ENCODE measurements around the gene ALX4.
A peak's percentile ranks its signal among the peaks of the same experiment; 100 is the strongest.

Gene ALX4

DNA sequence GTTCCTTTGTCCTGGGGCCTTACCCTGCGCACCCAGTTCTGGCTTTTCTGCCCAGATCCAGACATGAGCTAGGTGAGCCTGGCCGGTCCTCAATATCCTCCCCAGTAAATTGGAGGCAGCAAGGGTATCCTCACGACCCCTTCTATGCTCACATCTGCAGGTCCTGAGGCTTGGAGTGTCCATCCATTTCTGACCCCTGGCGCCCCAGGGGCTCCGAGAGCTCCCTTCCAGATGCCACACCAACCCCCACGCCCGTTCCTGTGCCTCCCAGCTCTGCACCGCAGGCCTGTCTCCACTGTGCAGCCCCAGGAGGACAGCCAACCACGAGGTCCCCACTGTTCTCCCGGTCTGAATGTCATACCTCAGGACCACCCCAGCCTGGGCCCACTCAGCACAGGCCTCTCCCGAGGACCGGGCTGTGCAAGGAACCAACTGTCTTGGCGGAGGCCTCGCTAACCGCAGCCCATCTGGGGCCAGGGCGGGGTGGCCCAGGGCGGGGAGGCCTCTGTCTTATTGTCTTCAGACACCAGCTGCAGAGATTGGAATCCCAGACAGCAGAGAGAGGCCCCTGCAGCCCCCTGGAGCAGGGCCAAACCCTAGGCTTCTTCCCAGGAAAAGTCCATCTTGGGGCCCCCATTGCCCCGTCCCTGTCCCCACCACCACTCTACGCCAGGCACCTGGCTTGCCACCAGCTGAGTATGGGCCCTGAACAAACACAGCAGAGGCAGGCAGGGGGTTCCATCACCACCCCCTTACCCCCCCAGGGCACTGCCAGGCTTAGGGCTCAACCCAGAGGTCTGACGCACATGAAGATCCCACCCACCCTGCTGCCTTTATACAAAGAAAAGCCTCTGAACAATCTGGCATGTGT is 39.3 kb downstream of the ALX4 start:
- Histone ChIP-seq H3K14ac (ENCODE audit: low read length) (no peak overlapping the region), H4K8ac (ENCODE audit: low read depth, low read length) (no peak overlapping the region), H3K27ac (replicated peaks; ENCODE audit: low read length) (no peak overlapping the region), H2AFZ (ENCODE audit: low read length) (no peak overlapping the region), H3K4me3 (ENCODE audit: low read length in 2 of 2) (no peak overlapping the region), H2AK5ac (ENCODE audit: low read depth, low read length) (peak overlapping the region; percentile 90), H3K4ac (ENCODE audit: low read length) (no peak overlapping the region), H3K4me2 (ENCODE audit: insufficient read depth, low read length, poor library complexity, severe bottlenecking) (no peak overlapping the region), H3K79me1 (ENCODE audit: low read depth, low read length) (no peaks in the 10 kb centered on the region), H3K27me3 (ENCODE audit: control insufficient read depth in 3 of 3, insufficient read depth in 3 of 3, low read depth in 1 of 3, low read length in 3 of 3) (peaks cover 0 to 5% (median 0%) of the 10 kb centered on the region in 3 experiments), H2BK120ac (ENCODE audit: low read depth, low read length) (peak overlapping the region; percentile 47), H3K9me3 (replicated peaks in 1 of 2; ENCODE audit: control insufficient read depth in 2 of 2, insufficient read depth in 1 of 2, low read depth in 1 of 2, low read length in 2 of 2) (peaks cover 0 to 2% of the 10 kb centered on the region in 2 donors), H3K18ac (ENCODE audit: low read length) (peak overlapping the region; percentile 71), H2BK5ac (ENCODE audit: low read length) (peak overlapping the region; percentile 20), H2BK15ac (ENCODE audit: low read length) (peak overlapping the region; percentile 51), H3K36me3 (replicated peaks in 1 of 2; ENCODE audit: control insufficient read depth in 2 of 2, insufficient read depth in 2 of 2, low read length in 2 of 2) (peaks cover 0 to 1% of the 10 kb centered on the region in 2 donors), H3K4me1 (ENCODE audit: control insufficient read depth in 2 of 2, insufficient read depth in 1 of 2, low read depth in 1 of 2, low read length in 2 of 2) (peaks cover 0 to 8% of the 10 kb centered on the region in 2 donors), H3K9ac (ENCODE audit: low read depth, low read length, poor library complexity) (peak overlapping the region; percentile 64), H2BK12ac (ENCODE audit: low read length) (peak overlapping the region; percentile 48), H3K23ac (ENCODE audit: low read depth, low read length, poor library complexity) (no peak overlapping the region), H4K91ac (ENCODE audit: low read depth, low read length, poor library complexity) (no peak overlapping the region)
- no CpG with 5 or more reads among the region's 20 CpGs for WGBS, 2 donors (ENCODE audit: extremely low coverage in 2 of 2, insufficient read length in 2 of 2, insufficient replicate concordance in 1 of 2)
- no peak for DNase-seq (ENCODE audit: low spot score)

DNA sequence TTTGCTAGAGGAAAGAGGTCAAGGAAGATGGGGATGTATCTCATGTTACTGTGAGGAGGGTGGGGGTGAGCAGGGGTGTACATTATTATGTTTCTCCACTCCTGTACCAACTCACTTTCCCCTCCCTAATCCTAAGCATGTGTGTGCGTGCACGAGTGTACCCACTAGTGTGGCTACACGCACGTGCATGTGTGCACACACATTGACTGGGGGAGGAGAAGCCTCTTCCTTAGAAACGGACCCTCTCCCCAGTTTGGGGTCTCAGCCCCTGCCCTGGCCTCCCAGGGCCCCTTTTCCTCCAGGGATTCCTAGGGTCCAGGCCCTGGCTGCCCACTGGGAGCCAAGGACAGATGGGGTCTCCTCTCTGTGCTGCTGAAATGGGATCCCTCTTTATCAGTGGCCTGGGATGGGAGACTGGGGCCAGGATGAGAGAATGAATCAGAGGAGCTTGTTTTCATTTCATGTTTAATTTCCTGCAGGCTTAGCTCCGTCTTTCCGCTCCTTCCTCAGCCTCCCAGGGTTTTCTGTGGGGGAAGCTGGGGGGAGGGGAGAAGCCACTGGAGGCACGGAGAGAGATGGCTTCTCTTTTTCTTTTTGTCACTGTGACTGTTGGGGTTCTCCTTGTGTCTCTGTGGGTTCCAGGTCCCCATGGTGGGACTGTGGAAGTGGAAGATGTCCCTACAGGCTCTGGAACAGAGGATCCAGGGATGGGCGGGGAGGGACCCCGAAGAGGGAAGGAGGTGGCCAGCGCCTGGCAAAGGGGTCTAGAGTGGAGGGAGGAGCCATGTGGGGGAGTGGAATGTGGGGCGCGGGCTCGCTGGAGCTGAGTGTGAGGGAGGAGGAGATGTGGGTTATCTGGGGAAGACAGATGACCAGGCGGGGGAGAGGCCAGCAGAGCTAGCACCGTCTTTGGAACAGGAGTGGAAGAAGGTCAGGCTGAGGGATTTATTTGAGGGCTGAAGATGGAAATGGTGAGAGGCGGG is 40.3 kb downstream of the ALX4 start:
- H2BK15ac ChIP-seq (ENCODE audit: low read length), result peak overlapping the region; percentile 51
- H3K9ac ChIP-seq (ENCODE audit: low read depth, low read length, poor library complexity), result no peak overlapping the region
- no peak overlapping the region for H3K23ac ChIP-seq (ENCODE audit: low read depth, low read length, poor library complexity)
- H3K36me3 ChIP-seq (replicated peaks in 1 of 2; ENCODE audit: control insufficient read depth in 2 of 2, insufficient read depth in 2 of 2, low read length in 2 of 2), result peaks cover 0 to 1% of the 10 kb centered on the region in 2 donors
- peak overlapping the region; percentile 76 for H2BK12ac ChIP-seq (ENCODE audit: low read length)
- H3K79me1 ChIP-seq (ENCODE audit: low read depth, low read length), result no peaks in the 10 kb centered on the region
- no peak overlapping the region for H4K91ac ChIP-seq (ENCODE audit: low read depth, low read length, poor library complexity)
- H2BK120ac ChIP-seq (ENCODE audit: low read depth, low read length), result peak overlapping the region; percentile 56
- no CpG with 5 or more reads among the region's 17 CpGs for WGBS, 2 donors (ENCODE audit: extremely low coverage in 2 of 2, insufficient read length in 2 of 2, insufficient replicate concordance in 1 of 2)
- peaks cover 2 to 8% of the 10 kb centered on the region in 2 donors for H3K4me1 ChIP-seq (ENCODE audit: control insufficient read depth in 2 of 2, insufficient read depth in 1 of 2, low read depth in 1 of 2, low read length in 2 of 2)
- no peak for DNase-seq (ENCODE audit: low spot score)
- peak overlapping the region; percentile 54 for H3K18ac ChIP-seq (ENCODE audit: low read length)
- no peak overlapping the region for H4K8ac ChIP-seq (ENCODE audit: low read depth, low read length)
- H3K4me2 ChIP-seq (ENCODE audit: insufficient read depth, low read length, poor library complexity, severe bottlenecking), result no peak overlapping the region
- peaks cover 0 to 2% of the 10 kb centered on the region in 2 donors for H3K9me3 ChIP-seq (replicated peaks in 1 of 2; ENCODE audit: control insufficient read depth in 2 of 2, insufficient read depth in 1 of 2, low read depth in 1 of 2, low read length in 2 of 2)
- no peak overlapping the region for H3K27ac ChIP-seq (replicated peaks; ENCODE audit: low read length)
- no peak overlapping the region for H3K4me3 ChIP-seq (ENCODE audit: low read length in 2 of 2)
- no peak overlapping the region for H3K4ac ChIP-seq (ENCODE audit: low read length)
- H2AK5ac ChIP-seq (ENCODE audit: low read depth, low read length), result peak overlapping the region; percentile 90
- peak overlapping the region; percentile 16 for H2BK5ac ChIP-seq (ENCODE audit: low read length)
- H3K14ac ChIP-seq (ENCODE audit: low read length), result no peak overlapping the region
- no peak overlapping the region for H2AFZ ChIP-seq (ENCODE audit: low read length)
- peaks cover 0 to 5% (median 0%) of the 10 kb centered on the region in 3 experiments for H3K27me3 ChIP-seq (ENCODE audit: control insufficient read depth in 3 of 3, insufficient read depth in 3 of 3, low read depth in 1 of 3, low read length in 3 of 3)

DNA sequence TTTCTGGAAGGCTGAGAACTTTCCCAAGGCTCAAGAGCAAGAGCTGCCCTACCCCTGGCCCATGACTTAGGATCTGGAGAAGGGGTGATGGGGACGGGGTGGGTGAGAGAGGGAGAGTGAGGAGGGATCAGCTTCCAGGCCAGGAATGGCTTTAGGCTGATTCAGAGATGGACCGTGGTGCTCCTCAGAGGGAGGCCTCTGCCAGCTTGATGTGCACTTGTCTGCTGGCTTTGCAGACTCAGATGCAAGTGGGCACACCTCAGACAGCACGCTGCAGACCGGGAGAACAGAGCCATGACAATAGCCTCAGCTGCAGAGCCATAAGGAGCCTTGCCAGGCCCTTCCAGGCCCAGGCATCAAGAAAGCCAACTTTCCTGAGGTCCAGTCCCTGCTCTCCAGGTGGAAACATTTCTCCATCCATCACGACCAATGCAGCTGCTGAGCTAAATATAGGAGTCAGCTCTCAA is 41.3 kb downstream of the ALX4 start:
- H2BK120ac ChIP-seq (ENCODE audit: low read depth, low read length), result no peak overlapping the region
- H3K4me1 ChIP-seq (ENCODE audit: control insufficient read depth in 2 of 2, insufficient read depth in 1 of 2, low read depth in 1 of 2, low read length in 2 of 2), result peaks cover 9 to 14% of the 10 kb centered on the region in 2 donors
- H2AFZ ChIP-seq (ENCODE audit: low read length), result no peak overlapping the region
- no peak overlapping the region for H3K4ac ChIP-seq (ENCODE audit: low read length)
- peak overlapping the region; percentile 53 for H2AK5ac ChIP-seq (ENCODE audit: low read depth, low read length)
- H3K79me1 ChIP-seq (ENCODE audit: low read depth, low read length), result no peaks in the 10 kb centered on the region
- H3K9ac ChIP-seq (ENCODE audit: low read depth, low read length, poor library complexity), result peak overlapping the region; percentile 71
- no peak overlapping the region for H3K4me3 ChIP-seq (ENCODE audit: low read length in 2 of 2)
- no peaks in the 10 kb centered on the region for H3K9me3 ChIP-seq (replicated peaks in 1 of 2; ENCODE audit: control insufficient read depth in 2 of 2, insufficient read depth in 1 of 2, low read depth in 1 of 2, low read length in 2 of 2)
- DNase-seq (ENCODE audit: low spot score), result no peak
- H2BK15ac ChIP-seq (ENCODE audit: low read length), result no peak overlapping the region
- H3K14ac ChIP-seq (ENCODE audit: low read length), result no peak overlapping the region
- H2BK5ac ChIP-seq (ENCODE audit: low read length), result no peak overlapping the region
- no peak overlapping the region for H3K23ac ChIP-seq (ENCODE audit: low read depth, low read length, poor library complexity)
- no CpG with 5 or more reads among the region's 5 CpGs for WGBS, 2 donors (ENCODE audit: extremely low coverage in 2 of 2, insufficient read length in 2 of 2, insufficient replicate concordance in 1 of 2)
- H4K8ac ChIP-seq (ENCODE audit: low read depth, low read length), result no peak overlapping the region
- no peak overlapping the region for H3K4me2 ChIP-seq (ENCODE audit: insufficient read depth, low read length, poor library complexity, severe bottlenecking)
- H4K91ac ChIP-seq (ENCODE audit: low read depth, low read length, poor library complexity), result no peak overlapping the region
- H3K27ac ChIP-seq (replicated peaks; ENCODE audit: low read length), result no peak overlapping the region
- no peak overlapping the region for H3K18ac ChIP-seq (ENCODE audit: low read length)
- no peaks in the 10 kb centered on the region for H3K36me3 ChIP-seq (replicated peaks in 1 of 2; ENCODE audit: control insufficient read depth in 2 of 2, insufficient read depth in 2 of 2, low read length in 2 of 2)
- H3K27me3 ChIP-seq (ENCODE audit: control insufficient read depth in 3 of 3, insufficient read depth in 3 of 3, low read depth in 1 of 3, low read length in 3 of 3), result peaks cover 0 to 5% (median 0%) of the 10 kb centered on the region in 3 experiments
- H2BK12ac ChIP-seq (ENCODE audit: low read length), result peak overlapping the region; percentile 60
